Stimulated activated CD4-positive, alpha-beta T cell treated with anti-CD3 and anti-CD28 coated beads, Interleukin-4, amount 100 ng/mL, for 24 hours (primary cell): ENCODE data around the gene ZNF778.

Experiments
- DNase-seq: peaks from one replicate; pipeline ENCODE4 v3.0.0-alpha.2; 2020

ZNF778 gene

DNA sequence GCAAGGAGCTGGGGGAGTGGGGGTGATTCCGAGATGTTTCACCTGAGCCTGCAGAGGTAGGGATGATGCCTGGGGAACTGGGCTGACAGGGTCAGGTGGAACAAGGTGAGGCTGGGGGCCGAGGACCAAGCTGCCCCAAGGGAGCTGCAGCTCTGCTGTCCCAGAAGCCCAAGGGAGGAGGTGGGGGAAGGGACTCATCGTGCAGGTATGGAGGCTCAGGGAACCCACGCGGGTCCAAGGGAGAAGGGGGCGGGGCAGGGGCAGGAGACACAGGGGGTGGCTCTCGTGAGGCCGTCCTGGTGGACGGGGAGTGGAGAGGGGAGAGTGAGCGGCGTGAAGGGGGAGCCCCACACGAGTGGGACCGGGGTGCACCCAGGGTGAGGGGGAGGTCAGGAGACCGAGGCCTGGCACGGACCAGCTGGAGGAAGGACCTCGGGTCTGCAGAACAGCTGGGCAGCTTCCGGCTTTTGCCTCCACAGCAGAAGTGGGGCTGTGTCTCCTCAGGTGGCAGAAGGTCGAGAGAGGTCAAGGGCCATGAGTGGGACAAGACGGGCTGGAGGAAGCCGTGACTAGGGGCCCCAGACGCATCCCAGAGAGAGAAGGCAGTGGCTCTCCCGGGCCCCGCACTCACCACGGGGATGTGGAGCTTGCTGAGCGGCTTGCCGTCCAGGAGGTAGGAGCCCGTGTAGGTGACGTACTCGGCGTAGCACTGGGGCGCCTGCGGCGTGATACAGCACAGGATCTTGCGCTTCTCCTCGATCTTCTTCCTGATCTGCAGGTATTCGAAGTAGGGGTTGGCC is 61.1 kb downstream of the ZNF778 start:
- DNase-seq: no peak

DNA sequence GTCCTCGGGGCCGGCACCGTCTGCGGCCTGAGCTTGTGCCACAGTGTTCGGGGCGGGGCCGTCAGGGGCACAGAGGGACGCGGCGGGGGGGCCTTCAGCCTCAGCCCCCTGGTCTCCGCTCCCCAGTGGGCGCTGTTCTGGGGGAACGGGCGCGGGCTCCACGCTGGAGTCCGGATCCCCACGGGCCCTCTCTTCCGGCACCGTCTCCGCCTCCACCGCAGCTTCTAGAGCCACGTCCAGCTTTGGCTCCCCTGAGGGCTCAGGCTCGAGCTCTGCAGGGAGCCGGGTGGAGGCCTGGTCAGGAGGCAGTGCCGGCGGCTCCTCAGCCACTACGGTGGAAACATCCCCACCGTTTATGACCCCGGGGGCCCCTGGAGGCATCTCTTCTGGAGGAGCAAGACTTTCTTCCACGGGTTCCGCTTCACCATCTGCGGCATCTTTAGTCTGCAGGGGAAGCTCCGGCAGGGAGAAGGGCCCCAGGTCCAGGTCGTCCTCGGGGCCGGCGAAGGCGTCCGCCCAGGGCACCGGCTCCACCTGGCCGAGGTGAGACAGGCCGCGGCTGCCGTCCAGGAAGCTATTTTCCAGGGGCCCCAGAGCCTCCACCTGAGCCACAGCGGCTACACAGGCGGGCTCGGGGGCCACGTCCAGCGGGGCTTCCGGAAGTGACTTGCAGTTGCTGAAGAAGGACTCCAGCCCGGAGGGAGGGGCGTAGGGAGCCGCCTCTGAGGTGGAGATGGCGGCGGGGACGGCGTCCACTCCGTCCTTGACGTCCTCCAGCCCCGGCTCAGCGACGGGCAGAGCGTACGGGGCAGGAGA is 62.4 kb downstream of the ZNF778 start:
- no peak for DNase-seq

DNA sequence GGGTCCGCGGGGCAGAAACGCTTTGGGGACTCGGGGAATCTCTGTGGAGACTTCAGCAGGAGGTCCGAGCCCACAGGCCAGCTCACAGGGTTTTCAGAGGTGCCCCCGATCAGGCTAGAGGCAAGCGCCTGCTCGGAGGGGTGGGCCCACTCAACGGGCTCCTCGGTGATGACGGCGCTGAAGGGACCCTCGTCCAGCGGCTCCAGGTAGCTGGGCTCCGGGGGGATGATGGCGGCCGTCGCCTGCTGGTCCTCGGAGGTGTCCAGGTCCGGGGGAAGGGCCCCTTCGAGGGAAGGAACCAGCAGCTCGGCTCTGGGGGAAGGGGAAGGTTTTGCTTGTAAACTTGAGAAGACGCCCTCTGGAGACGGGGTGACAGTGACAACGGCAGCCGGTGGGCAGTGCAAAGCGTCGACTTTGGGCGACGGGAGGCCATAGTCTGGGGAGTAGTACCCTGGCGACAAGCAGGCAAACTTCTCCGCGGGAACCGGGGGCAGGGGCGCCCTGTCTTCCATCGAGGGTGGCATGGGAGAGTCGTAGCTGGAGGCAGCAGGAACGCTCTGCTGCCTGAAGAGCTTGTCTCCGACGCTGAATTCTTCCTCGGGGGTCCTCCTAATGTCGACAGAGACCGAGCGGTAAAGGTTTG is 63.2 kb downstream of the ZNF778 start:
- DNase-seq: no peak

DNA sequence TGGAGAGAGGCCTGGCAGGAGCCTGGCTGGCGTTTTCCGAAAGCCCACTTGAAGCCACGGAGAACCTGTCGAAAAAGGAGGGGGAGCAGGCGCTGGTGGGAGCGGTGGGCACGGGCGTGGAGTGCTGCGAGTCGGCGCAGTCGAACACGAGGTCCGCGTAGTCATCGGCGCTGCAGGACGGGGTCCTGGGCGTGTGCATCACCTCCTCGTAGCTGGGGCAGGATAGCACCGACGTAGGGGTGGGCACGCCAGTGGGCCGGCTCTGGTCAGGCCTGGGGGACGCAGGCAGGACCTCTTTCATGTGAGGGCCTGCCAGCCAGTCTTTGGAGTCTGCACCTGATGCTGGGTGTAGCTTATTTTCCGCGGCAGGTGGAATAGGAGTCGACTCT is 63.7 kb downstream of the ZNF778 start:
- no peak for DNase-seq

DNA sequence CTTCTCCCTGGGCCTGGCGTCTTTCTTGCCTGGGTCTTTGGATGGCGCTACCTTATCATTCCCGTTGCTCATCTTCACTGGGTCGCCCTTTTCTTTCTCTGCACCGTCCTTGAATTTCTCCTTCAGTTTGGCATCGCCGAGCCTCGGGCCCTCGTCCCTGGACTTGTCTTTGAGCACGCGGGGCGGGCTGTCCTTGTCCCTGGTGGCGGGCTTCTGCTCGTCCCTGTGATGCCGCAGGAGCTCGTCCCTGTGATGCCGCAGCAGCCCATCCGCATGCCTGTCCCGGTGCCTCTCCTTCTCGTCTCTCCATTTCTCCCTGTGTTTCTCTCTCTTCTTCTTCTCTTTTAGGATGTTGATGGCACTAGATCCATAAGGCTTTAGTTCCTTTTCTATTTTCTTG is 64.3 kb downstream of the ZNF778 start:
- DNase-seq: no peak

DNA sequence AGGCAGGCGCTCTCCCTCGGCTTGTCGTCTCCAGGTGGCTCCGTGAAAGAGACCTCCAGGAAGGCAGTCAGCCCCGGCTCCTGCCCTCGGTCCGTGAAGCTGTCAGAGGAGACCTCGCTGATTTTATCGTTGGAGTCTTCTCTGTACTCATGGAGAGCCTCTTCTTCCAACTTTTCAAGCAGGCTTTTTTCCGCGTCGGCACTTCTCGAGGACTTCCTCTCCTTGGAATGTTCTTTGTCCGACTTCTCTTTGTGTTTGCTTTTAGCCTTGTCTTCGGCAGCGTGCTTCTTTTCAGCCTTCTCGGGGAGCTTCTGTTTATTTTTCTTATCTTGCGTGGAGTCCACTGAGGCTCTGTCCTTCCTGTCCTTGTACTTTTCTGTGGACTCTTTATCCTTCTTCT is 65.0 kb downstream of the ZNF778 start:
- DNase-seq: no peak

DNA sequence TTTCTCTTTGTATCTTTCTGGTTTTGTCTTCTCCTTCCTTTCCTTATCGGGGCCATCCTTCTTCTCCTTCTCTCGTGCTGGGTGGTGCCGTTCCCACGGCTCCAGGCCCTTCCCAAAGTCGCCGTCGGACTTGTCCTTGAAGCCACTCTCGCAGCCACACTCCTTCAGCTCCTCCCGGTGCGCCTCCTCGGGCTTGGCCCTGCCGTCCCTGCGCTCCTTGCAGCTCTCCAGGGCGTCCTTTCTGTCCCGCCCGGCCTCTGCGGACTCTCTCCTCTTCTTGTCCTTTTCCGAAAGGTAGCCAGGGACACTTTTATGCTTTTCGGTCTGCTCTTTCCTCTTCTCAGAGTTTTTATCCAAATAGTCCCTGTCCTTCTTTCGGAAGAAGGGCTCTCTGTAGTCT is 65.9 kb downstream of the ZNF778 start:
- no peak for DNase-seq

DNA sequence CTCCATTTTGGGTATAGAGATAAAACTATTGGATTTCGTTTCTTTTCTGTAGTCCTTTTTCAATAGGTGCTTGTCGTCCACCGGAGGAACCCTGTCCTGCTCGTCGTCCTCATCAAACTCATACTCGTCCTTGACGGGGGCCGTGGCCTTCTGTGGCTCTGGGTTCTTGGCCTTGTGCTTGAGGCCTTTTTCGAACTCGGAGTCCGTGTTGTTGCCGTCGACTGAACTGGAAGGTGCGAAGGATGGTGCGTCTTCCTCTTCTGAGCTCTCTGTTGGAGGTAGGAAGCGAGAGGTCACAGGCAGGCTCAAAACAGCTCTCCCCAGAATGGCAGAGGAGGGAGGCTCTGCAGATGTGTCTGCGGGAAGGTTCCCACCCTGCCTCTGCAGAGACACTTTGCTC is 67.9 kb downstream of the ZNF778 start:
- no peak for DNase-seq

DNA sequence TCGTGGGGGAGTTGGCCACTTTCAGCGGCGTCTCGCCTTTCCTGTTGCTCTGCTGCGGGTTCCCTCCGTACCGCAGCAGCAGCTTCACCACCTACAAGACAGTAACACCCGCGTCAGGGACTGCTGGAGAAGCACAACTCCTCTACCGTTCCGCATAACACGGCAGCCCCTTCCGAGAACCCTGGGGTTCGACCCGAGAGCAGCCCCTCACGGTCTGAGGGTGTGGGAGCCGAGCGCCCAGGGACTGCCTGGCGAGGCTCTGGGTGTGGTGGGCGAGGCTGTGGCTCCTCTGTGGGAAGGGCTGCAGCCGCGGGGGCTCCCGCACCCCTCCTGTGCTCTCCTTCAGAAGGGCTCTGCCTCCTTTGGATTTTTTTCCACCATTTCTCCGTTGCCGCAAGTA is 68.6 kb downstream of the ZNF778 start:
- no peak for DNase-seq
